Heart left ventricle (tissue), 13 donors: Measurements from ENCODE around the gene LIX1.

ENCODE experiments used
- POLR2A ChIP-seq, 2 donors: fragments of 450-650 bp; IDR thresholded peaks; one replicate each; pipeline ENCODE4 v1.6.1; 2017; ENCODE audit warnings: antibody characterized with exemption in 2 of 2, mild to moderate bottlenecking in 2 of 2, moderate library complexity in 2 of 2
- TF ChIP-seq, protein P1 (sequence below), 12 donors: fragments of 200-600 bp; sonication (generic) in 4 of 12; IDR thresholded peaks; one replicate each; pipeline versions ENCODE4 v1.5.0 to v1.8.0; 2018 to 2022; ENCODE audit warnings: antibody characterized with exemption in 12 of 12, mild to moderate bottlenecking in 5 of 12
- donor health status: ischemic (EF 13 %, LVEDD 7.1; RV severe dilation, severe dysfunction).
- donor health status: DM: no; HTN: yes; CAD: no.
- donor health status: DM: no; HTN: no; CAD: no.
- donor health status: ischemic (EF 25% LVEDD 6.9; RV normal size, moderate dysfunction).
- donor health status: ischemic (EF 25% LVEDD 5.7; RV mildly dilated, moderate dysfunction).
- donor health status: ischemic (EF 35%, LVEDD 5.7; RV mildly dilated, moderate dysfunction).
- donor health status: nonischemic (EF 11% LVEDD 7.7; RV severe dilation, severe dysfunction).
- donor health status: DM: yes; HTN: yes; CAD: no.
- donor health status: PGD.
- donor health status: ischemic (EF 29% LVEDD 5.4; RV normal size, mild dysfunction).
- donor health status: nonischemic (EF 23%, LVEDD 6.1; RV moderate dilation, normal function).

DNA sequence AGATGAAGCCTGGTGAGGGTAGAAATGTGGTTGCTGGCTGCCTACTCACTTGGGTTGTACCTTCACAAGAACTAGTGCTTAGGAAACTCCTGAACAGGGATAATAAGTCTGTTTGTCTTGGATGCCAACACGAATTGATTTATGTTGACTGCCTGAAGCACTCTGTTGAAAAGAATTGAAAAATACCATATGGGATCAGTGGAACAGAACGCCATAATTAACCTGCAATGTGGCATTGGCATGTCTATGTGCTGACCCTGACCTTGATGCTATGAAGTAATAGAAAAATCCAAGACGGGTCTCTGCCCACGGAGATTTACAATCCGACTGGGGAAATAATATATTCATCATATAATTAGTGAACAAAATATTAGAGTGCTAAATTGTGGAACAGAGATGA is 10.5 kb downstream of the LIX1 start:
- TF ChIP-seq, protein P1, sequence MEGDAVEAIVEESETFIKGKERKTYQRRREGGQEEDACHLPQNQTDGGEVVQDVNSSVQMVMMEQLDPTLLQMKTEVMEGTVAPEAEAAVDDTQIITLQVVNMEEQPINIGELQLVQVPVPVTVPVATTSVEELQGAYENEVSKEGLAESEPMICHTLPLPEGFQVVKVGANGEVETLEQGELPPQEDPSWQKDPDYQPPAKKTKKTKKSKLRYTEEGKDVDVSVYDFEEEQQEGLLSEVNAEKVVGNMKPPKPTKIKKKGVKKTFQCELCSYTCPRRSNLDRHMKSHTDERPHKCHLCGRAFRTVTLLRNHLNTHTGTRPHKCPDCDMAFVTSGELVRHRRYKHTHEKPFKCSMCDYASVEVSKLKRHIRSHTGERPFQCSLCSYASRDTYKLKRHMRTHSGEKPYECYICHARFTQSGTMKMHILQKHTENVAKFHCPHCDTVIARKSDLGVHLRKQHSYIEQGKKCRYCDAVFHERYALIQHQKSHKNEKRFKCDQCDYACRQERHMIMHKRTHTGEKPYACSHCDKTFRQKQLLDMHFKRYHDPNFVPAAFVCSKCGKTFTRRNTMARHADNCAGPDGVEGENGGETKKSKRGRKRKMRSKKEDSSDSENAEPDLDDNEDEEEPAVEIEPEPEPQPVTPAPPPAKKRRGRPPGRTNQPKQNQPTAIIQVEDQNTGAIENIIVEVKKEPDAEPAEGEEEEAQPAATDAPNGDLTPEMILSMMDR (IDR thresholded peaks at IDR 0.05) = no peak
- TF ChIP-seq POLR2A (IDR thresholded peaks at IDR 0.05) = no peak
